ENCODE results near the gene NDUFAF3. TPM values are rescaled to one million over a fixed set of nuclear protein-coding genes. Genes with fewer than 3 reads are reported as not detected.
A peak's percentile ranks its signal among the peaks of the same experiment; 100 is the strongest.

The NDUFAF3 gene
- total RNA-seq, 4 donors from 2014 or later, result 120 to 305 (median 146) TPM

DNA sequence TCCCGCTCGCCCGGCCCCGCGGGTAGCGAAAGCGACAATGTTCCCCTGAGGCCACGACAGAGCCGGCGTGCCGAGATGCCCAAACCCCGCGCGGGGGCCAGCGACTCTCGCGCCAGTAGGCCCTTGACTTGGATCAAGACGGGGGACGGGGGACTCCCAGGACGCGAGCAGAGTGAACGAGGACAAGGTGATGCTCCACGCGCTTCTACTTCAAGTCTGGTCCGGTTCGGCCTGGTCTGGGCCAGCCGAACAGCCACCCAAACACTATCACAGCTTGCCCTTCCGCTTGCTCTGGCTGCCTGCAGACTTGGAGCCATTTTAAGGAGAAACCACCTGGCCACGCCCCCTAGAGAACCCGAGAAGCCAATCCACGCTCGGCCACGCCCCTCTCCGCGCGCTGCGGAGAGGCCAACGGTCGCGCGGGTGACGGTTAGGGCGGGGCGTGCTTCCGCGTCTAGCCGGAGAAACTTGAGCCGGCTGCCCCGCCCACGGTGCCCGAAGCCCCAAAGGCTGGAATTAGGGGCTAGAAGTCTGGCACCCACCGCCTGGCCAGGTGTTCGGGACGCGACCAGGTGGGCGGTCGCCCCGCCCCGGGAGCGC lies 608 bp upstream of the NDUFAF3 start:
- H3K36me3 ChIP-seq, result peaks cover 25 to 27% of the 10 kb centered on the region in 2 donors

DNA sequence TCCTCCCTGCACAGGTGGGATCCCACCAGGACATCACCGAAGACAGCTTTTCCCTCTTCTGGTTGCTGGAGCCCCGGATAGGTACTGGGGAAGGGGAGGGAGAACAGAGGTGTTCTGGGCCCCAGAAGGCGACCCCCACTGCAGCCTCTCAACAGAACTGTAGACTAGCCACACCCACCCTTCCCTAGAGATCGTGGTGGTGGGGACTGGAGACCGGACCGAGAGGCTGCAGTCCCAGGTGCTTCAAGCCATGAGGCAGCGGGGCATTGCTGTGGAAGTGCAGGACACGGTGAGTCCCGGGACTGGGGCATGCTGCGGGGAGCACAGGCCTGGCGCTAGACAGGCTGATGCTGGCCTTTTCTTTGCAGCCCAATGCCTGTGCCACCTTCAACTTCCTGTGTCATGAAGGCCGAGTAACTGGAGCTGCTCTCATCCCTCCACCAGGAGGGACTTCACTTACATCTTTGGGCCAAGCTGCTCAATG lies 809 bp downstream of the NDUFAF3 start:
- Histone ChIP-seq H3K4me3 (replicated peaks in 1 of 3) (peak overlapping the region; percentile 77 to 98 (median 97)), H3K36me3 (peaks cover 25% of the 10 kb centered on the region in 2 donors), H3K4me1 (peaks cover 24 to 30% of the 10 kb centered on the region in 2 donors), H3K27ac (peak overlapping the region; percentile 94 to 100 (median 100)), H3K9me3 (no peaks in the 10 kb centered on the region), H3K27me3 (no peaks in the 10 kb centered on the region)
- no peak for DNase-seq
- 17 to 21% methylated on average over 9 to 11 of the region's 12 CpGs for WGBS, 2 donors
- no peak for TF ChIP-seq POLR2A (IDR thresholded peaks at IDR 0.05)
- TF ChIP-seq, protein P1, sequence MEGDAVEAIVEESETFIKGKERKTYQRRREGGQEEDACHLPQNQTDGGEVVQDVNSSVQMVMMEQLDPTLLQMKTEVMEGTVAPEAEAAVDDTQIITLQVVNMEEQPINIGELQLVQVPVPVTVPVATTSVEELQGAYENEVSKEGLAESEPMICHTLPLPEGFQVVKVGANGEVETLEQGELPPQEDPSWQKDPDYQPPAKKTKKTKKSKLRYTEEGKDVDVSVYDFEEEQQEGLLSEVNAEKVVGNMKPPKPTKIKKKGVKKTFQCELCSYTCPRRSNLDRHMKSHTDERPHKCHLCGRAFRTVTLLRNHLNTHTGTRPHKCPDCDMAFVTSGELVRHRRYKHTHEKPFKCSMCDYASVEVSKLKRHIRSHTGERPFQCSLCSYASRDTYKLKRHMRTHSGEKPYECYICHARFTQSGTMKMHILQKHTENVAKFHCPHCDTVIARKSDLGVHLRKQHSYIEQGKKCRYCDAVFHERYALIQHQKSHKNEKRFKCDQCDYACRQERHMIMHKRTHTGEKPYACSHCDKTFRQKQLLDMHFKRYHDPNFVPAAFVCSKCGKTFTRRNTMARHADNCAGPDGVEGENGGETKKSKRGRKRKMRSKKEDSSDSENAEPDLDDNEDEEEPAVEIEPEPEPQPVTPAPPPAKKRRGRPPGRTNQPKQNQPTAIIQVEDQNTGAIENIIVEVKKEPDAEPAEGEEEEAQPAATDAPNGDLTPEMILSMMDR (IDR thresholded peaks at IDR 0.05), result no peak
- intact Hi-C loops (cut with DNase I), result loop anchor here (10.0 kb wide), 1 partner anchor 72 kb away; the partner anchor contains the start of gene QRICH1

More for the DNA sequence above, 608 bp upstream of the NDUFAF3 start:
- no peaks in the 10 kb centered on the region for H3K27me3 ChIP-seq
- TF ChIP-seq, protein P1 (IDR thresholded peaks at IDR 0.05), result no peak
- peak; percentile 92 to 100 for TF ChIP-seq POLR2A (IDR thresholded peaks at IDR 0.05)
- WGBS, 2 donors, result 0% methylated on average over 6 to 15 of the region's 60 CpGs
- H3K9me3 ChIP-seq, result no peaks in the 10 kb centered on the region
- peak overlapping the region; percentile 77 to 98 (median 97) for H3K4me3 ChIP-seq (replicated peaks in 1 of 3)
- DNase-seq, result peak; percentile 100
- intact Hi-C loops (cut with DNase I), result loop anchor here (10.0 kb wide), 1 partner anchor 73 kb away; the partner anchor contains the start of gene QRICH1
- H3K4me1 ChIP-seq, result peaks cover 31 to 38% of the 10 kb centered on the region in 2 donors
- H3K27ac ChIP-seq, result peak overlapping the region; percentile 94 to 100 (median 100)

DNA sequence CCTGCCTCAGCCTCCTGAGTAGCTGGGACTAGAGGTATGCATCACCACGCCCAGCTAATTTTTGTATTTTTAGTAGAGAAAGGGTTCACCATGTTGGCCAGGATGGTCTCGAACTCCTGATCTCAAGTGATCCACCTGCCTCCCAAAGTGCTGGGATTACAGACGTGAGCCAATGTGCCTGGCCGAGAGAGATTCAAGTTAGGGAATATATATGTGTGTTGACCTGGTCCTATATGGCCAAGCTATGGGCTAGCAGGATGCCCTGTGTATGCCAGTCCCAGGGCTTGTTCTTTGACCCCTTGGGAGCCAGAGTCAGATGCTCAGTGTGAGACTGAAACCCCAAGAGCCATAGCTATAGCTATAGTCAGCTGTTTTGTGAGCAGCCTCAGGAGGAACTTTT lies 1.9 kb downstream of the NDUFAF3 start:
- H3K36me3 ChIP-seq, result peaks cover 25% of the 10 kb centered on the region in 2 donors
- H3K9me3 ChIP-seq, result no peaks in the 10 kb centered on the region
- peaks cover 25 to 38% of the 10 kb centered on the region in 2 donors for H3K4me1 ChIP-seq
- WGBS, 2 donors, result 88 to 91% methylated on average over 4 of the region's 4 CpGs
- no peak overlapping the region for H3K27ac ChIP-seq
- no peaks in the 10 kb centered on the region for H3K27me3 ChIP-seq
- intact Hi-C loops (cut with DNase I), result loop anchor here (10.0 kb wide), 1 partner anchor 71 kb away; the partner anchor contains the start of gene QRICH1
- no peak for TF ChIP-seq POLR2A (IDR thresholded peaks at IDR 0.05)
- TF ChIP-seq, protein P1 (IDR thresholded peaks at IDR 0.05), result no peak
- no peak for DNase-seq
- no peak overlapping the region for H3K4me3 ChIP-seq (replicated peaks in 1 of 3)

DNA sequence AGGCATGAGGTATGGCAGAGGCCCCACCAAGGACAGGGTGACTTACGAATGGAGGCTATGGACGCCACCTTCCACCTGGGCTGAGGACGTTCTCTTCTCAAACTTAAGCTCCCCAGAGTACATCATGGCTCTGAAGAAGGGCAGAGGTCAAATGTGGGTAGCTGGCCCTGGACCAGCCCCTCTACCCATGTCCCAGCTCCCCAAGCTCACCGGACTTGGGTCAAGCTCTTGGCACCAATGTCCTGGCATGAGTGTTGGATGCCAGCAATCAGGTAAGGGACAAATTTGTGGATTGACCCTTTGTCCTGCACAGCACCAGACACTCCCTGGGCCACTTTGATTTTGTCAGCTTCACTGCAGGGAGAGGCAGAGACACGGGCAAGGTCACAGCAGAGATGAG lies 2.5 kb downstream of the NDUFAF3 start:
- H3K4me3 ChIP-seq (replicated peaks in 1 of 3), result no peak overlapping the region
- whole genome bisulfite sequencing, 2 donors, result 86 to 92% methylated on average over 4 to 5 of the region's 5 CpGs

More for the DNA sequence above, 2.5 kb downstream of the NDUFAF3 start:
- DNase-seq, result no peak
- Histone ChIP-seq H3K9me3 (no peaks in the 10 kb centered on the region), H3K36me3 (peaks cover 25% of the 10 kb centered on the region in 2 donors), H3K27ac (no peak overlapping the region), H3K4me1 (peaks cover 24 to 35% of the 10 kb centered on the region in 2 donors), H3K27me3 (no peaks in the 10 kb centered on the region)
- intact Hi-C loops (cut with DNase I), result loop anchor here (10.0 kb wide), 1 partner anchor 70 kb away; the partner anchor contains the start of gene QRICH1
- TF ChIP-seq, protein P1 (IDR thresholded peaks at IDR 0.05), result no peak
- no peak for TF ChIP-seq POLR2A (IDR thresholded peaks at IDR 0.05)

All from thyroid gland (tissue), 4 donors.